IPS-NIHi11 (cell line): ENCODE measurements around the gene TRERF1.
"Not testable (repeated sequence)": the region's sequence is repeated elsewhere in the genome, so short reads cannot be mapped to it uniquely, and the experiment has no call there.

Experiments
- DNase-seq: peaks from one replicate; pipeline ENCODE4 v3.0.0; 2012; ENCODE audit warnings: mixed read lengths, low spot score

Gene TRERF1

GRCh38 chr6:42449917-42450476 is 1.7 kb downstream of the TRERF1 start:
- no peak for DNase-seq

GRCh38 chr6:42448927-42449659 is 2.6 kb downstream of the TRERF1 start:
- no peak for DNase-seq

GRCh38 chr6:42448391-42448790 is 3.3 kb downstream of the TRERF1 start:
- no peak for DNase-seq

DNA sequence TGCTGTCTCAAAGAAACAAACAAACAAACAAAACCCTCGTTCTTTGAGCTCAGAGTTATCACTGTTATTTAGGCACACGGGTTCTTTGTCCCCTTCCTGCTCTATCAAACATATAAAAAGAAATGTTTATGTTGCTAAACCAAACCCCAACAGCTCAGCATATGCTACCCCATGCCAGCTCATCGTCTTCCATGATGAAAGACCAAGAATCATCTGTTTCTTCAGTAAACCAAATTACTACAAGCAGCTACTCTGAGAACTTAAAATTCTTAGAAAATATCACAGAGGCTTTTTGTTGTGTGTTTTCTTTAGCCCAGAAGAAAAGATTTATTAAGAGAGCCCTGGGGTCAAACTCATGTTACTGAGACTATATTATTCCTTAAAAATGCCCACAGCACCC is 4.7 kb downstream of the TRERF1 start:
- DNase-seq = no peak

- no peak for DNase-seq
These were observed 5.4 kb downstream of the TRERF1 start for GRCh38 chr6:42446370-42446769.

- DNase-seq = not testable (repeated sequence)
These were observed 5.8 kb downstream of the TRERF1 start for GRCh38 chr6:42445955-42446354.

- no peak for DNase-seq
These were observed 8.2 kb downstream of the TRERF1 start for GRCh38 chr6:42443312-42444060.

GRCh38 chr6:42441697-42442081 is 10.0 kb downstream of the TRERF1 start:
- peak; percentile 31 for DNase-seq

GRCh38 chr6:42440778-42441696 is 10.7 kb downstream of the TRERF1 start:
- DNase-seq = no peak

DNA sequence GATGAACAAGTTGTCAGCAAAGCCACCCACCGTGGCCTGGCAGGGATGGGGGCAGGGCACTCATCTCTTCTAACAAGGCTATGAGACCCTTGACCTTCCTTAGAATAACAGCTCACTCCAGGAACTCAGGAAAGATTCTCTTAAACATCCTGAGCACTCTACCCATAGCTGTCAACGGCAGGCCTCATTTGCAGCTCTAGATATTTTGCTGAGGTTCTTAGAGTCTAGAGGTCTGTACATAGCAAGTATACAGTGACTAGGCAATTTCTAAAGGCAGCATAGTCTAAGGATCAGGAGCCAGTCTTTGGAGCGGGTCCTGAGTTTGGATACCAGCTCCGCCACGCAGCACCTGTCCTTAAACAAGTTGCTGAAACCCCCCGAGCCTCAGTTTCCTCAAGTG is 11.7 kb downstream of the TRERF1 start:
- DNase-seq = no peak

- no peak for DNase-seq
These were observed 14.9 kb downstream of the TRERF1 start for GRCh38 chr6:42436825-42437224.

DNA sequence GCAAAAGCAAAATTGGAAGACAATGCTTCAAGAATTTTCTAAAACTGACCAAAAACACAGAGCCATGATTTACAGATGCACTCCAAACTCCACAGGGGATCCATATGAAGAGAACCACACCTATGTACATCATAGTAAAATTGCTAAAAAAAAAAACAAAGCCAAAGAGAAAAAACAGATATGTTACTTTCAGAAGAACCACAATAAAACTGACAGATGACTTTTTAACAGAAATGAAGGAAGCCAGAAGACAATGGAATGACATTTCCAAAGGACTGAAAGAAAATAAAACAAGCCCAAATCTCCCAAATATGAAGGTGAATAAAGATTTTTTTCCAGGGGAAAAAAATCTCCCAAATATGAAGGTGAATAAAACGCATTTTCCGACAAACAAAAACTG is 17.5 kb downstream of the TRERF1 start:
- no peak for DNase-seq

- DNase-seq = no peak
These were observed 18.3 kb downstream of the TRERF1 start for GRCh38 chr6:42433409-42433808.

- no peak for DNase-seq
These were observed 19.8 kb downstream of the TRERF1 start for GRCh38 chr6:42431877-42432276.

DNA sequence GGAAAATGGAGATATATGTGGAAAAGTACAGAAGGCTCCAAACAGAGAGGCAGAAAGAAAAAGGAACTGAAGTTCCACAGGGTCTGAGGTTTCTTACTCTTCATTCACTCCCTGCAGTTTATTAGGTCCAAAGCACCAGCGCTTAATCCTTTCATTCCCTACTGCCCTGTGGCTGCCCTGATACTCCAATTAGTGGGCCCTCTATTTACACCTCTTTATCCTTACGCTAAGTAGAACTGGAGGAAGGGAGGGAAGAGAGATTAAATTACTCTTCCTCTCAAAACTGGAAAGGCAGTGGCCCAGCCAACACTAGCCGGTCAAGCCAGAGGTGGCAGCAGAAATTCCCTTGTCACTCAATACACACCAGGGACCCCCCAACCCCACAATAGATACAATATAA is 20.4 kb downstream of the TRERF1 start:
- no peak for DNase-seq

GRCh38 chr6:42429836-42430235 is 21.9 kb downstream of the TRERF1 start:
- DNase-seq = no peak

DNA sequence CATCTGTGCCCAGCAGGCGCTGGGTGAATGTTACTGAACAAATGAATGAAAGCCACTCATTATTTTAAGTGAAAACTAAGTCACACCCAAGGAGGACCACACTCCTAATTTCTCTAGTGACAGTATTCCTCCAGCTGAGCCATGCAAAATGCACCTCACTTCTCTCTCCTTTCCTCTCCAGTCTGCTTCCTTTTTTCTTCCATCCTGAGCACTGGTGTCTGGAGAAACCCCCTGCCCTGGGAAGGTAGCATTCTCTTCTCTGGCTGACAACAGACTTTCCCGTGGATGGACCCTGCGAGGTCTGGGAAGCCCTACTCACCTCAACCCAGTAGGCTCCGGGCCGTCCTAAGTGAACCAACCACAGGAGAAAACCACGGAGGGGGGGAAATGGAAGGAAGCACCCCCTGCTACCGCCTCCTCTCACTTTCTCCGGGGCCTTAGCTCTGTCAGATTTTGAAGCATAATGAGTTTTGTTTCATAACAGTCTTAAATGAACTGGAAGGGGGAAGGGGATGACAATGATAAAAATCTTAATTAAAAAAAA is 22.6 kb downstream of the TRERF1 start:
- no peak for DNase-seq

DNA sequence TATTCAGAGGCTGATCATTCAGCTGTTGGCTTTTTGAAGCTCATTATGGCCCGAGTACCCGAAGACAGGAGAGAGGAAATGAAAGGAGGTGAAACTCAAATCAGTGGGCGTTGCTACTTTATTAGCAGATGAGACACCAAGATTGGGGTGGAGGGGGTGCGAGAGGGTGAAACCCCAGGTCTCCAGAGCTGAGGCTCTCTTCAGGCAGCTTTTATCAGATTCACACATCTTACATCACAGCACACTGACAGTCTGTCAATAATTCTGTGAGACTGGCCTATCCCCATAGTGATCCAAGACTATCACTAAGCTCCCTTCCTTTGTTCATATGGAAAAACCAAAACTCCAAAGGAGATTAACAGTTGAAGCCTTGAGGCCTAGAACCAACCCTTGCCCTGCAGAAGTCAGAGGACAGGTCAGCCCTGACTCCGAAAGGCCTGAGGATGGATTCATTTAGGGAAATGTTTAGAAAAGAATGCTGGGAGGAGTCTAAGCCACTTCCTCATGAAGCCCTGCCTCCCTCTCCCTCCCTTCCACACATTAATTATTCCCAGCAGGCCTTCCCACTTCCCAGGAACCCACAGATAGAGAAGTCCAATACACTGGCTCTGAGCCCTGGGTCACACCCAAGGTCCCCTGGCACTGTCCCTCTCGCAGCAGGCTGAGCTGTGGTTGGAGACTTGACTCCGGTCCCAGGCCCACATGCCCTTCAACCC is 23.2 kb downstream of the TRERF1 start:
- no peak for DNase-seq

- no peak for DNase-seq
These were observed 23.9 kb downstream of the TRERF1 start for GRCh38 chr6:42427871-42428270.

DNA sequence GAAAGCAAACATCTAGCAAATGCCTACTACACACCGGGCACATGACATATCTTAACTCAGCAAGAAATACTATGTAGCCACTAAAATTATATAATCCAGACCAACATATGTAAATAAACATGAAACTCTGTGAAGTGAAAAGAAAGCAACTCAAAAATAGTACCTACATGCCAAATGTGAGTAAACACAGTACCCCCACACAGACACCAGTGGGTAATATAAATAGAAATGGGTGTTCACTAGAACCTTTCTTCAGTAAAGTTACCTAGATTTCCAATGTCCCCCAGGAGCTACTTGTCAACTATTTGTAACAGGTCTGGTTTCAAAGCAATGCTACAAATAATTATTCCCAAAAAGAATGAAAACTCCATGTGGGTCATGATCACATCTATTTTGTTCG is 25.5 kb downstream of the TRERF1 start:
- no peak for DNase-seq

DNA sequence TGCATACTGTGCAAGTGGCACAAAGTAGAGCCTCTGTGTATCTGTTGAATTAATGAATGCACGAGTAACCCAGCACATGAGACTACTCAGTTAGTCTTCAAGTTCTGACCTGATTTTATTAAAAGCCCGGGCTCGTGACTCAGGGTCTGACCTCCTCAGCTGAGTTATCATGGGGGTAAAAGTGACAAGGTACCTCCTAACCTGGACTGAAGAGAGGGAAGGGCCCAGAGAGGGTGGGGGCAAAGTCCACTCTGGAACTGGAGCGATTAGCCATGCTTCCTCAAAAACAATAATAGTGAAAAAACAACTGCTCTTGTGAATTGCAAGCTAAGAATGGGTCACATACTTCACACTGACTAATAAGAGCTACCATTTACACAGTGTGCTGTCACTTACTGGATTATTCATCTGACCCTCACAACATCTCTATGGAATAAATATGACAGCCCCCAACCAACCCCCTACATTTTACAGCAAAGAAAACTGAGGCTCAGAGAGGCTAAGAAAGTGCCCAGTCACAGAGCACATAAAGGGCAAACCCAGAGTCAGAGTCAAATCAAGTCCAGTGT is 26.7 kb downstream of the TRERF1 start:
- no peak for DNase-seq
